OCI-LY7 (cell line): ENCODE results near the gene NPY5R.

Source experiments
- CTCF ChIP-seq: fragments of 200-600 bp; sonication (generic); conservative IDR thresholded peaks from 2 replicates; pipeline ENCODE4 v1.5.1; 2014; ENCODE audit warnings: mild to moderate bottlenecking, antibody characterized with exemption, low read length, moderate library complexity, mixed read lengths
- EZH2phosphoT487 ChIP-seq: fragments of 200-600 bp; sonication (generic); IDR thresholded peaks from 2 replicates; pipeline ENCODE4 v1.6.1; 2018; ENCODE audit warnings: low read depth, borderline replicate concordance, mild to moderate bottlenecking, mixed run types, antibody characterized with exemption, low read length, moderate library complexity, mixed read lengths

GRCh38 chr4:163395758-163396157 is 52.1 kb downstream of the NPY5R start:
- no peak for TF ChIP-seq CTCF
- no peak for TF ChIP-seq EZH2phosphoT487
